HEK293 (cell line): ENCODE data around the gene FAM200C.

Experiments
- KLF1 ChIP-seq: fragments of 450-650 bp; formaldehyde crosslinking; IDR thresholded peaks from 2 replicates; pipeline ENCODE4 v1.5.1; 2016; ENCODE audit warnings: missing biosample characterization, missing genetic modification characterization
- KLF8 ChIP-seq: fragments of 450-650 bp; formaldehyde crosslinking; IDR thresholded peaks from 2 replicates; pipeline ENCODE4 v1.5.1; 2016; ENCODE audit warnings: missing biosample characterization, missing genetic modification characterization
- YY2 ChIP-seq: fragments of 450-650 bp; formaldehyde crosslinking; IDR thresholded peaks from 2 replicates; pipeline ENCODE4 v1.5.1; 2016; ENCODE audit warnings: missing biosample characterization, missing genetic modification characterization
- ZBTB10 ChIP-seq: fragments of 450-650 bp; formaldehyde crosslinking; IDR thresholded peaks from 2 replicates; pipeline ENCODE4 v1.5.1; 2016; ENCODE audit warnings: missing biosample characterization, missing genetic modification characterization
- ZFHX2 ChIP-seq: fragments of 450-650 bp; formaldehyde crosslinking; conservative IDR thresholded peaks from 2 replicates; pipeline ENCODE4 v1.5.1; 2016; ENCODE audit warnings: missing biosample characterization, missing genetic modification characterization
- ZFP41 ChIP-seq: fragments of 450-650 bp; formaldehyde crosslinking; IDR thresholded peaks from 2 replicates; pipeline ENCODE4 v1.5.1; 2016; ENCODE audit warnings: missing biosample characterization, missing genetic modification characterization, borderline replicate concordance
- ZNF174 ChIP-seq: fragments of 450-650 bp; formaldehyde crosslinking; IDR thresholded peaks from 2 replicates; pipeline ENCODE4 v1.5.0; 2017; ENCODE audit warnings: missing biosample characterization, mild to moderate bottlenecking, missing genetic modification characterization
- ZNF2 ChIP-seq: fragments of 450-650 bp; formaldehyde crosslinking; IDR thresholded peaks from 2 replicates; pipeline ENCODE4 v1.5.1; 2016; ENCODE audit warnings: missing biosample characterization, missing genetic modification characterization
- ZNF239 ChIP-seq: fragments of 450-650 bp; formaldehyde crosslinking; IDR thresholded peaks from 2 replicates; pipeline ENCODE4 v1.5.1; 2016; ENCODE audit warnings: missing biosample characterization, missing genetic modification characterization
- ZNF26 ChIP-seq: fragments of 450-650 bp; formaldehyde crosslinking; IDR thresholded peaks from 2 replicates; pipeline ENCODE4 v1.5.1; 2016; ENCODE audit warnings: missing biosample characterization, missing genetic modification characterization
- ZNF292 ChIP-seq: fragments of 450-650 bp; formaldehyde crosslinking; IDR thresholded peaks from 2 replicates; pipeline ENCODE4 v1.5.1; 2016; ENCODE audit warnings: low read depth, missing biosample characterization, missing genetic modification characterization, borderline replicate concordance
- ZNF302 ChIP-seq: fragments of 450-650 bp; formaldehyde crosslinking; IDR thresholded peaks from 2 replicates; pipeline ENCODE4 v1.5.1; 2016; ENCODE audit warnings: missing biosample characterization, missing genetic modification characterization, low read depth
- ZNF311 ChIP-seq: fragments of 450-650 bp; formaldehyde crosslinking; IDR thresholded peaks from 2 replicates; pipeline ENCODE4 v1.5.1; 2017; ENCODE audit warnings: missing biosample characterization, missing genetic modification characterization, borderline replicate concordance
- ZNF416 ChIP-seq: fragments of 450-650 bp; formaldehyde crosslinking; IDR thresholded peaks from 2 replicates; pipeline ENCODE4 v1.5.1; 2016; ENCODE audit warnings: missing biosample characterization, missing genetic modification characterization
- ZNF426 ChIP-seq: fragments of 450-650 bp; formaldehyde crosslinking; IDR thresholded peaks from 2 replicates; pipeline ENCODE4 v1.5.1; 2017; ENCODE audit warnings: missing biosample characterization, missing genetic modification characterization, mild to moderate bottlenecking, inconsistent platforms, moderate library complexity
- ZNF433 ChIP-seq: fragments of 450-650 bp; formaldehyde crosslinking; IDR thresholded peaks from 2 replicates; pipeline ENCODE4 v1.5.1; 2016; ENCODE audit warnings: missing biosample characterization, missing genetic modification characterization, low read depth
- ZNF529 ChIP-seq: fragments of 450-650 bp; formaldehyde crosslinking; IDR thresholded peaks from 2 replicates; pipeline ENCODE4 v1.5.1; 2017; ENCODE audit warnings: missing genetic modification characterization, missing biosample characterization; ENCODE audit not compliant: insufficient replicate concordance
- ZNF785 ChIP-seq: fragments of 450-650 bp; formaldehyde crosslinking; IDR thresholded peaks from 2 replicates; pipeline ENCODE4 v1.5.1; 2016; ENCODE audit warnings: missing biosample characterization, missing genetic modification characterization
- TF ChIP-seq, protein P1 (sequence below): fragments of 450-650 bp; formaldehyde crosslinking; IDR thresholded peaks from 2 replicates; pipeline ENCODE4 v1.5.1; 2016; ENCODE audit warnings: missing biosample characterization, missing genetic modification characterization, borderline replicate concordance
- TF ChIP-seq, protein P2 (sequence below): fragments of 450-650 bp; formaldehyde crosslinking; IDR thresholded peaks from 2 replicates; pipeline ENCODE4 v1.5.1; 2016; ENCODE audit warnings: missing biosample characterization, missing genetic modification characterization
- TF ChIP-seq, protein P3 (sequence below): fragments of 450-650 bp; formaldehyde crosslinking; IDR thresholded peaks from 2 replicates; pipeline ENCODE4 v1.5.1; 2016; ENCODE audit warnings: missing biosample characterization, missing genetic modification characterization
- TF ChIP-seq, protein P4 (sequence below): fragments of 450-650 bp; formaldehyde crosslinking; IDR thresholded peaks from 2 replicates; pipeline ENCODE4 v1.5.1; 2016; ENCODE audit warnings: missing biosample characterization, missing genetic modification characterization, borderline replicate concordance

The FAM200C gene

GRCh38 chr5:160399402-160400353, at the start of gene FAM200C (continued):
- TF ChIP-seq, protein P1, sequence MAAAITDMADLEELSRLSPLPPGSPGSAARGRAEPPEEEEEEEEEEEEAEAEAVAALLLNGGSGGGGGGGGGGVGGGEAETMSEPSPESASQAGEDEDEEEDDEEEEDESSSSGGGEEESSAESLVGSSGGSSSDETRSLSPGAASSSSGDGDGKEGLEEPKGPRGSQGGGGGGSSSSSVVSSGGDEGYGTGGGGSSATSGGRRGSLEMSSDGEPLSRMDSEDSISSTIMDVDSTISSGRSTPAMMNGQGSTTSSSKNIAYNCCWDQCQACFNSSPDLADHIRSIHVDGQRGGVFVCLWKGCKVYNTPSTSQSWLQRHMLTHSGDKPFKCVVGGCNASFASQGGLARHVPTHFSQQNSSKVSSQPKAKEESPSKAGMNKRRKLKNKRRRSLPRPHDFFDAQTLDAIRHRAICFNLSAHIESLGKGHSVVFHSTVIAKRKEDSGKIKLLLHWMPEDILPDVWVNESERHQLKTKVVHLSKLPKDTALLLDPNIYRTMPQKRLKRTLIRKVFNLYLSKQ (tag by site-specific recombination) = no peak
- TF ChIP-seq, protein P2, sequence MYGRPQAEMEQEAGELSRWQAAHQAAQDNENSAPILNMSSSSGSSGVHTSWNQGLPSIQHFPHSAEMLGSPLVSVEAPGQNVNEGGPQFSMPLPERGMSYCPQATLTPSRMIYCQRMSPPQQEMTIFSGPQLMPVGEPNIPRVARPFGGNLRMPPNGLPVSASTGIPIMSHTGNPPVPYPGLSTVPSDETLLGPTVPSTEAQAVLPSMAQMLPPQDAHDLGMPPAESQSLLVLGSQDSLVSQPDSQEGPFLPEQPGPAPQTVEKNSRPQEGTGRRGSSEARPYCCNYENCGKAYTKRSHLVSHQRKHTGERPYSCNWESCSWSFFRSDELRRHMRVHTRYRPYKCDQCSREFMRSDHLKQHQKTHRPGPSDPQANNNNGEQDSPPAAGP (tag by site-specific recombination) = peak; percentile 49; the same call in 1 of the 2 replicates
- TF ChIP-seq ZNF433 (tag by site-specific recombination) (no peak), YY2 (tag by site-specific recombination) (no peak), KLF8 (tag by site-specific recombination) (peak; percentile 77; the same call in 1 of the 2 replicates), ZNF529 (no peak), ZBTB10 (tag by site-specific recombination) (no peak), ZNF292 (tag by site-specific recombination) (no peak), ZNF785 (tag by site-specific recombination) (no peak), ZNF416 (tag by site-specific recombination) (no peak), ZNF26 (no peak), ZNF239 (tag by site-specific recombination) (no peak), ZNF2 (tag by site-specific recombination) (peak; percentile 83; the same call in 1 of the 2 replicates), KLF1 (tag by site-specific recombination) (0 out of 2 replicates have a peak, but pooled peaks have one; percentile 35), ZNF426 (tag by site-specific recombination) (no peak), ZNF311 (tag by site-specific recombination) (no peak), ZFP41 (tag by site-specific recombination) (no peak), ZNF174 (no peak), ZNF302 (tag by site-specific recombination) (no peak), ZFHX2 (0 out of 2 replicates have a peak, but pooled peaks have one; percentile 12)
- TF ChIP-seq, protein P3, sequence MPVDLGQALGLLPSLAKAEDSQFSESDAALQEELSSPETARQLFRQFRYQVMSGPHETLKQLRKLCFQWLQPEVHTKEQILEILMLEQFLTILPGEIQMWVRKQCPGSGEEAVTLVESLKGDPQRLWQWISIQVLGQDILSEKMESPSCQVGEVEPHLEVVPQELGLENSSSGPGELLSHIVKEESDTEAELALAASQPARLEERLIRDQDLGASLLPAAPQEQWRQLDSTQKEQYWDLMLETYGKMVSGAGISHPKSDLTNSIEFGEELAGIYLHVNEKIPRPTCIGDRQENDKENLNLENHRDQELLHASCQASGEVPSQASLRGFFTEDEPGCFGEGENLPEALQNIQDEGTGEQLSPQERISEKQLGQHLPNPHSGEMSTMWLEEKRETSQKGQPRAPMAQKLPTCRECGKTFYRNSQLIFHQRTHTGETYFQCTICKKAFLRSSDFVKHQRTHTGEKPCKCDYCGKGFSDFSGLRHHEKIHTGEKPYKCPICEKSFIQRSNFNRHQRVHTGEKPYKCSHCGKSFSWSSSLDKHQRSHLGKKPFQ (tag by site-specific recombination) = no peak
- TF ChIP-seq, protein P4, sequence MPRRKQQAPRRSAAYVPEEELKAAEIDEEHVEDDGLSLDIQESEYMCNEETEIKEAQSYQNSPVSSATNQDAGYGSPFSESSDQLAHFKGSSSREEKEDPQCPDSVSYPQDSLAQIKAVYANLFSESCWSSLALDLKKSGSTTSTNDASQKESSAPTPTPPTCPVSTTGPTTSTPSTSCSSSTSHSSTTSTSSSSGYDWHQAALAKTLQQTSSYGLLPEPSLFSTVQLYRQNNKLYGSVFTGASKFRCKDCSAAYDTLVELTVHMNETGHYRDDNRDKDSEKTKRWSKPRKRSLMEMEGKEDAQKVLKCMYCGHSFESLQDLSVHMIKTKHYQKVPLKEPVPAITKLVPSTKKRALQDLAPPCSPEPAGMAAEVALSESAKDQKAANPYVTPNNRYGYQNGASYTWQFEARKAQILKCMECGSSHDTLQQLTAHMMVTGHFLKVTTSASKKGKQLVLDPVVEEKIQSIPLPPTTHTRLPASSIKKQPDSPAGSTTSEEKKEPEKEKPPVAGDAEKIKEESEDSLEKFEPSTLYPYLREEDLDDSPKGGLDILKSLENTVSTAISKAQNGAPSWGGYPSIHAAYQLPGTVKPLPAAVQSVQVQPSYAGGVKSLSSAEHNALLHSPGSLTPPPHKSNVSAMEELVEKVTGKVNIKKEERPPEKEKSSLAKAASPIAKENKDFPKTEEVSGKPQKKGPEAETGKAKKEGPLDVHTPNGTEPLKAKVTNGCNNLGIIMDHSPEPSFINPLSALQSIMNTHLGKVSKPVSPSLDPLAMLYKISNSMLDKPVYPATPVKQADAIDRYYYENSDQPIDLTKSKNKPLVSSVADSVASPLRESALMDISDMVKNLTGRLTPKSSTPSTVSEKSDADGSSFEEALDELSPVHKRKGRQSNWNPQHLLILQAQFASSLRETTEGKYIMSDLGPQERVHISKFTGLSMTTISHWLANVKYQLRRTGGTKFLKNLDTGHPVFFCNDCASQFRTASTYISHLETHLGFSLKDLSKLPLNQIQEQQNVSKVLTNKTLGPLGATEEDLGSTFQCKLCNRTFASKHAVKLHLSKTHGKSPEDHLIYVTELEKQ (tag by site-specific recombination) = no peak
